Spleen (tissue), 11 donors: ENCODE results near the gene EXOC6B. TPM values are rescaled to one million over a fixed set of nuclear protein-coding genes. Genes with fewer than 3 reads are reported as not detected.

Source experiments
- DNase-seq: peaks from one replicate; pipeline ENCODE4 v3.0.0-alpha.2; 2020
- H3K27ac ChIP-seq, 8 donors: fragments of 200-600 bp; sonication (generic) in 7 of 8; 1 replicate in 4 of 8; 2 replicates in 4 of 8; pipeline versions ENCODE4 v1.5.0 to v1.8.0; 2016 to 2021; ENCODE audit warnings: inconsistent platforms in 4 of 8, mild to moderate bottlenecking in 4 of 8, moderate library complexity in 1 of 8
- H3K27me3 ChIP-seq, 7 donors: fragments of 200-600 bp; sonication (generic) in 6 of 7; replicated peaks in 1 of 7; 1 replicate in 4 of 7; 2 replicates in 3 of 7; pipeline versions ENCODE4 v1.5.0 to v1.8.0; 2016 to 2021; ENCODE audit warnings: inconsistent platforms in 3 of 7, mild to moderate bottlenecking in 1 of 7
- H3K36me3 ChIP-seq, 6 donors: fragments of 200-600 bp; sonication (generic) in 5 of 6; 1 replicate in 4 of 6; 2 replicates in 2 of 6; pipeline versions ENCODE4 v1.5.0 to v1.8.0; 2016 to 2021; ENCODE audit warnings: inconsistent platforms in 2 of 6
- H3K4me1 ChIP-seq, 6 donors: fragments of 200-600 bp; sonication (generic) in 5 of 6; 1 replicate in 3 of 6; 2 replicates in 3 of 6; pipeline versions ENCODE4 v1.5.0 to v1.8.0; 2016 to 2021; ENCODE audit warnings: inconsistent platforms in 3 of 6
- H3K4me3 ChIP-seq, 8 donors: fragments of 200-600 bp; sonication (generic) in 7 of 8; 1 replicate in 4 of 8; 2 replicates in 4 of 8; pipeline versions ENCODE4 v1.5.0 to v1.8.0; 2016 to 2021; ENCODE audit warnings: inconsistent platforms in 4 of 8, mild to moderate bottlenecking in 4 of 8, moderate library complexity in 2 of 8
- H3K9me3 ChIP-seq, 8 donors: fragments of 200-600 bp; sonication (generic) in 7 of 8; 1 replicate in 4 of 8; 2 replicates in 4 of 8; pipeline versions ENCODE4 v1.5.0 to v1.8.0; 2016 to 2021; ENCODE audit warnings: inconsistent platforms in 4 of 8
- CTCF ChIP-seq, 11 experiments: fragments of 200-600 bp in 7 of 11; fragments of 450-650 bp in 4 of 11; sonication (generic) in 4 of 11; IDR thresholded peaks in 8 of 11; conservative IDR thresholded peaks in 3 of 11; 1 replicate in 7 of 11; 2 replicates in 4 of 11; pipeline versions ENCODE4 v1.4.0 to v1.8.0; 2016 to 2021; ENCODE audit warnings: antibody characterized with exemption in 11 of 11, inconsistent platforms in 4 of 11, mild to moderate bottlenecking in 1 of 11
- POLR2A ChIP-seq, 3 donors: fragments of 450-650 bp; IDR thresholded peaks; one replicate each; pipeline ENCODE4 v1.5.1; 2017; ENCODE audit warnings: antibody characterized with exemption in 3 of 3, mild to moderate bottlenecking in 1 of 3
- POLR2AphosphoS5 ChIP-seq, 3 donors: sonication (generic); formaldehyde crosslinking; IDR thresholded peaks; one replicate each; pipeline ENCODE4 v1.5.1; 2017; ENCODE audit warnings: antibody characterized with exemption in 3 of 3
- WGBS, 5 donors: extraction: QIAGEN DNeasy Blood & Tissue Kit in 3 of 5; methylation state at CpG; one replicate each; pipeline versions ENCODE4 v1.1.5 to v1.1.7; 2013 to 2018; 5-methylcytosine and 5-hydroxymethylcytosine counted together
- intact Hi-C: fragments of 100-400 bp; cut with DNase I; formaldehyde crosslinking; loops from one replicate; pipeline ENCODE4 v1.15.0; 2023; ENCODE audit warnings: low total_unique reads
- polyA plus RNA-seq, 3 donors: library from polyadenylated mRNA; stranded (reverse); fragments of 200-250 nt; gene quantifications; one replicate each; pipeline ENCODE4 v1.2.1, GENCODE V29; 2013
- total RNA-seq, 7 donors: library from RNA; depleted of rRNA in 3 of 7; stranded (reverse); fragments of >200 nt in 3 of 7; fragmentation: NEBNext Ultra II Directional in 4 of 7; extraction: Animal tissue kit (Norgen Biotek cat#: 25700) in 4 of 7; gene quantifications; one replicate each; pipeline versions ENCODE4 v1.1.0 to v1.2.1, GENCODE V29; 2016 to 2021
- donor health status: healthy with polysubstance abuse.
- donor health status: DM: no; HTN: no; CAD: no; lungs with moderate emphysema.
- donor health status: DM: no; HTN: no; CAD: no.
- donor health status: Bipolar disorder and iron deficiency.
- donor health status: healthy.
- donor health status: DM: no; HTN: no; CAD: no.
- donor health status: DM: yes; HTN: yes; CAD: no.

The EXOC6B gene
- total and polyA plus RNA-seq, 10 donors = 1.0 to 27.9 (median 18.0) TPM

GRCh38 chr2:72796766-72797165 is 29.1 kb downstream of the EXOC6B start:
- no peak for TF ChIP-seq POLR2AphosphoS5 (IDR thresholded peaks at IDR 0.05)
- TF ChIP-seq CTCF (IDR thresholded peaks at IDR 0.05 in 8 of 11, conservative IDR thresholded peaks at IDR 0.05 in 3 of 11) = no peak
- no peak for TF ChIP-seq POLR2A (IDR thresholded peaks at IDR 0.05)
- Histone ChIP-seq H3K27ac (no peak overlapping the region), H3K36me3 (no peaks in the 10 kb centered on the region), H3K9me3 (no peaks in the 10 kb centered on the region), H3K4me1 (peaks cover 0 to 11% (median 2%) of the 10 kb centered on the region in 6 donors), H3K4me3 (no peak overlapping the region), H3K27me3 (no peaks in the 10 kb centered on the region)
- no peak for DNase-seq
- intact Hi-C loops = no loop called here

- H3K36me3 ChIP-seq = no peaks in the 10 kb centered on the region
- WGBS, 5 donors = 47 to 64% (median 51%) methylated on average over 1 of the region's 1 CpG
- TF ChIP-seq CTCF (IDR thresholded peaks at IDR 0.05 in 8 of 11, conservative IDR thresholded peaks at IDR 0.05 in 3 of 11) (no peak), POLR2AphosphoS5 (IDR thresholded peaks at IDR 0.05) (no peak), POLR2A (IDR thresholded peaks at IDR 0.05) (no peak)
- H3K27ac ChIP-seq = no peak overlapping the region
- H3K4me3 ChIP-seq = no peak overlapping the region
- peaks cover 0 to 11% (median 2%) of the 10 kb centered on the region in 6 donors for H3K4me1 ChIP-seq
- H3K9me3 ChIP-seq = no peaks in the 10 kb centered on the region
- intact Hi-C loops = no loop called here
- H3K27me3 ChIP-seq = no peaks in the 10 kb centered on the region
- DNase-seq = no peak
These were observed 31.3 kb downstream of the EXOC6B start for GRCh38 chr2:72794572-72794971.

GRCh38 chr2:72793798-72794440 is 31.9 kb downstream of the EXOC6B start:
- no peaks in the 10 kb centered on the region for H3K9me3 ChIP-seq
- no peak for TF ChIP-seq POLR2AphosphoS5 (IDR thresholded peaks at IDR 0.05)
- no peak for TF ChIP-seq POLR2A (IDR thresholded peaks at IDR 0.05)
- TF ChIP-seq CTCF (IDR thresholded peaks at IDR 0.05 in 8 of 11, conservative IDR thresholded peaks at IDR 0.05 in 3 of 11) = no peak
- no peaks in the 10 kb centered on the region for H3K36me3 ChIP-seq
- H3K27me3 ChIP-seq = no peaks in the 10 kb centered on the region
- intact Hi-C loops = no loop called here
- H3K4me1 ChIP-seq = peaks cover 0 to 11% (median 2%) of the 10 kb centered on the region in 6 donors
- WGBS, 5 donors = 63 to 69% (median 67%) methylated on average over 3 of the region's 3 CpGs
- DNase-seq = no peak
- H3K27ac ChIP-seq = no peak overlapping the region
- H3K4me3 ChIP-seq = no peak overlapping the region

GRCh38 chr2:72789241-72789640 is 36.6 kb downstream of the EXOC6B start:
- Histone ChIP-seq H3K27ac (no peak overlapping the region), H3K4me3 (no peak overlapping the region), H3K4me1 (peaks cover 0 to 4% (median 0%) of the 10 kb centered on the region in 6 donors), H3K9me3 (no peaks in the 10 kb centered on the region), H3K27me3 (no peaks in the 10 kb centered on the region), H3K36me3 (no peaks in the 10 kb centered on the region)
- TF ChIP-seq POLR2AphosphoS5 (IDR thresholded peaks at IDR 0.05) (no peak), POLR2A (IDR thresholded peaks at IDR 0.05) (no peak), CTCF (IDR thresholded peaks at IDR 0.05 in 8 of 11, conservative IDR thresholded peaks at IDR 0.05 in 3 of 11) (no peak)
- intact Hi-C loops = no loop called here
- 90 to 98% (median 93%) methylated on average over 1 of the region's 1 CpG for WGBS, 5 donors
- DNase-seq = no peak
